Measurements from ENCODE around the gene BRAF.

GRCh38 chr7:140688341-140688740, 236.4 kb downstream of the BRAF start:
- TF ChIP-seq CTCF (IDR thresholded peaks at IDR 0.05) (no peak), POLR2AphosphoS5 (IDR thresholded peaks at IDR 0.05) (no peak)
